Measurements from ENCODE around the gene TBCB.
A peak's percentile ranks its signal among the peaks of the same experiment; 100 is the strongest.
"Not testable (repeated sequence)": the region's sequence is repeated elsewhere in the genome, so short reads cannot be mapped to it uniquely, and the experiment has no call there.

TBCB gene

GRCh38 chr19:36113894-36114720 lies 1.2 kb upstream of the TBCB start:
- no peaks in the 10 kb centered on the region for H3K27me3 ChIP-seq (ENCODE audit: insufficient read depth, low read length)
- H3K4me1 ChIP-seq (ENCODE audit: control insufficient read depth, insufficient read depth, low read length, unreplicated experiment), result peaks cover 4% of the 10 kb centered on the region
- H3K36me3 ChIP-seq (ENCODE audit: insufficient read depth, low read length), result no peaks in the 10 kb centered on the region
- peak overlapping the region; percentile 65 for H2AFZ ChIP-seq (ENCODE audit: low read length, unreplicated experiment)
- H3K4me3 ChIP-seq (ENCODE audit: low read depth, low read length), result peak overlapping the region; percentile 93
- peaks cover 8% of the 10 kb centered on the region for H3K79me2 ChIP-seq (ENCODE audit: control insufficient read depth, insufficient read depth, low read length, unreplicated experiment)
- H3K27ac ChIP-seq (ENCODE audit: low read depth, low read length), result peak overlapping the region; percentile 61

DNA sequence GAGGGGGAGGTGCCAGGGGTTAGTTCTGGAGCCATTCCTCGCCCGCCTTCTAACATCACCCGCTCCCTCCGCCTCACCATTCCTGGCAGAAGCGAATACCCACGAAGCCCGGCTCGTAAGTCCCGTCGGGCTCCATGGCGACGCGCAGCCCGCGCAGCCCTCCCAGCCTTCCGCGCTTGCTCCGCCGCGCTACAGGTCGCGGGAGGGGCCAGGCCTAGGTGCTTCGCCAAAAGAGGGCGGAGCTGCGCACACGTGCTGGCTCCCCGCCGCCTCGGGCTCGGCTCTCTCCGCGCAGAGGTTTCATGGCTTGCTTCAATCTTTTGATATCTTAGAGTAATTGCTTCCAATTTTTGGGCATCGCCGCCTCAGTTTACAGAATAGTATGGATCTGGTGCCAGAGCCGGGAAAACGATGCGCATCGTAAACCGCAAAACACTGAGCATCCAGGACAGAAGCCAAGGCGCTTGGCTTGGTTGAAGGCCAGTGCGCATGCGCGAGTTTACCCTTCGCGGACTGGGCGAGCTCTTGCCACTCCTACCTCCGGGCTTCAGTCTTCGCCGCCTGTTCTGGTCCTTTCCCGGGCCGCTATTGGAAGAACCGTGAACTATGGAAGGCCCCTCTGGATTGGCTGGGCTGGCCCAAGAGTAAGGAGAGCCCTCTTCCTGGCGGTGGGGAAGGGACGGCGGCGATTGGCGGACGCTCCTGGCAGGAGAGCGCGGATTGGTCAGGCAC lies 381 bp upstream of the TBCB start, which contains the start of gene POLR2I:
TSS of gene POLR2I (minus strand) at position 155 of the 732 bp plus-strand sequence. CDS start at position 136, 19 bp downstream.
- peak within 1 kb of the TSS; percentile 61 for H3K27ac ChIP-seq (ENCODE audit: low read depth, low read length)
- no peaks in the 10 kb centered on the region for H3K27me3 ChIP-seq (ENCODE audit: insufficient read depth, low read length)
- H3K79me2 ChIP-seq (ENCODE audit: control insufficient read depth, insufficient read depth, low read length, unreplicated experiment), result peaks cover 8% of the 10 kb centered on the region
- H2AFZ ChIP-seq (ENCODE audit: low read length, unreplicated experiment), result peak within 1 kb of the TSS; percentile 65
- H3K36me3 ChIP-seq (ENCODE audit: insufficient read depth, low read length), result no peaks in the 10 kb centered on the region
- peaks cover 4% of the 10 kb centered on the region for H3K4me1 ChIP-seq (ENCODE audit: control insufficient read depth, insufficient read depth, low read length, unreplicated experiment)
- H3K4me3 ChIP-seq (ENCODE audit: low read depth, low read length), result peak within 1 kb of the TSS; percentile 93

GRCh38 chr19:36116344-36116637 lies 1.0 kb downstream of the TBCB start:
- H3K27me3 ChIP-seq (ENCODE audit: insufficient read depth, low read length), result no peaks in the 10 kb centered on the region
- no peak overlapping the region for H2AFZ ChIP-seq (ENCODE audit: low read length, unreplicated experiment)
- H3K36me3 ChIP-seq (ENCODE audit: insufficient read depth, low read length), result no peaks in the 10 kb centered on the region
- H3K4me3 ChIP-seq (ENCODE audit: low read depth, low read length), result peak overlapping the region; percentile 93
- H3K79me2 ChIP-seq (ENCODE audit: control insufficient read depth, insufficient read depth, low read length, unreplicated experiment), result peaks cover 8% of the 10 kb centered on the region
- H3K27ac ChIP-seq (ENCODE audit: low read depth, low read length), result no peak overlapping the region
- H3K4me1 ChIP-seq (ENCODE audit: control insufficient read depth, insufficient read depth, low read length, unreplicated experiment), result peaks cover 4% of the 10 kb centered on the region

DNA sequence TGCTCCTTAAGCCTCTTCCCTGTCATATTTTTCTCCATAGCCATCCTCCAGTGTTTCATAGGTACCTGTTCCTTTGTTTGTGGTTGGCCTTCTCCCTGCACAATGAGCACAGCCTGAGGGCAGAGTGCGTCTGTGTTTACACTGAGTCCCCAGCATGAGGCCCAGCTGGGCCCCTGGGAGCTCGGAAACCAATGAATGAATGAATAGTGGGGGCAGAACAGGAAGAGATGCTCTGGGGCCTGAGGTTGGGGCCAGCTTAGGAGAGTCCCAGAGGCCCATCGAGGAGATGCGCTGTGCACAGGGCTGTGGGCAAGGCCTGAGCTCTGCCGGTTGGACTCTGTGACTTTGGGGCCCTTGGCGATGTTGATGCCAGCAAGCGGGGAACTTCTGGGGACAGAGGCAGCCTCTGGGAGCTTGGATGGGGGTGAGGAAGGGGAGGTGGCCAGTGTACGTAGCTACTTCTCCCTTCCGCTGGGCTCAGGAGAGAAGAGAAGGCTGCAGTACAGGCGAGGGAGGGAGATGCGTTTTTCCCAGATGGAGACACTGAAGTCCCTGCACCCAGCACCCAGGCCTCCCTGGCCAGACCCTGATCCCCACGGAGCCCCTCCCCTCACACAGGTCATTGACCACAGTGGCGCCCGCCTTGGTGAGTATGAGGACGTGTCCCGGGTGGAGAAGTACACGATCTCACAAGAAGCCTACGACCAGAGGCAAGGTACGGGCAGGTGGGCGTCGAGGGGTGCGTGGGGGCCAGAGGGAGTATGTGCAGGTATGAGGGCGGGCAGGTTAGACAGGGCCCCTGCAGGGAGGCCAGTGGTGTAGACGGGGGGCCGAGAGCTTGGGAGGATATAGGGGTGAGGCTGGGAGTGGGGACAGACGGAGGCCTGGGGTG lies 5.1 kb downstream of the TBCB start:
- no peak overlapping the region for H2AFZ ChIP-seq (ENCODE audit: low read length, unreplicated experiment)

DNA sequence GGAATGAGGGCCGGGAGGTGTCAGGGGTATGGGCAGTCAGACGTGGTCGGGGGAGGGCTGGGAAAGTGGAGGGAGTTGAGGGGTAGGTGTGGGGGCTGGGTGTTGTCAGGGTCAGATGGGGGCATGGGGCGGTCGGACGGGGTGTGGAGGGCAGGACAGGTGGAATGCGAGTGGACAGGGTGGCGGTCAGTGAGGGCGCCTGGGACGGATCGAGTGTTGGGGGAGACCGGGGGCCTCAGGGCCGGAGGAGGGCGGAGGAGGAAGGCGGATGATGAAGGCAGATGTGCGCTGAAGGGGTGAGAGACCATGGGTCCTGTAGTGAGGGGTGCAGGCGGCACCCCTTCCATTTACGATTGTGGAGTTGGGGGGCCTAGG lies 5.7 kb downstream of the TBCB start:
- Histone ChIP-seq H2AFZ (ENCODE audit: low read length, unreplicated experiment) (no peak overlapping the region), H3K4me1 (ENCODE audit: control insufficient read depth, insufficient read depth, low read length, unreplicated experiment) (peaks cover 4% of the 10 kb centered on the region), H3K4me3 (ENCODE audit: low read depth, low read length) (no peak overlapping the region), H3K27ac (ENCODE audit: low read depth, low read length) (no peak overlapping the region), H3K27me3 (ENCODE audit: insufficient read depth, low read length) (no peaks in the 10 kb centered on the region), H3K79me2 (ENCODE audit: control insufficient read depth, insufficient read depth, low read length, unreplicated experiment) (peaks cover 8% of the 10 kb centered on the region), H3K36me3 (ENCODE audit: insufficient read depth, low read length) (no peaks in the 10 kb centered on the region)

More for the DNA sequence above, 5.1 kb downstream of the TBCB start:
- no peaks in the 10 kb centered on the region for H3K36me3 ChIP-seq (ENCODE audit: insufficient read depth, low read length)
- no peak overlapping the region for H3K4me3 ChIP-seq (ENCODE audit: low read depth, low read length)
- H3K4me1 ChIP-seq (ENCODE audit: control insufficient read depth, insufficient read depth, low read length, unreplicated experiment), result peaks cover 4% of the 10 kb centered on the region
- H3K27ac ChIP-seq (ENCODE audit: low read depth, low read length), result no peak overlapping the region
- H3K27me3 ChIP-seq (ENCODE audit: insufficient read depth, low read length), result no peaks in the 10 kb centered on the region
- H3K79me2 ChIP-seq (ENCODE audit: control insufficient read depth, insufficient read depth, low read length, unreplicated experiment), result peaks cover 8% of the 10 kb centered on the region

DNA sequence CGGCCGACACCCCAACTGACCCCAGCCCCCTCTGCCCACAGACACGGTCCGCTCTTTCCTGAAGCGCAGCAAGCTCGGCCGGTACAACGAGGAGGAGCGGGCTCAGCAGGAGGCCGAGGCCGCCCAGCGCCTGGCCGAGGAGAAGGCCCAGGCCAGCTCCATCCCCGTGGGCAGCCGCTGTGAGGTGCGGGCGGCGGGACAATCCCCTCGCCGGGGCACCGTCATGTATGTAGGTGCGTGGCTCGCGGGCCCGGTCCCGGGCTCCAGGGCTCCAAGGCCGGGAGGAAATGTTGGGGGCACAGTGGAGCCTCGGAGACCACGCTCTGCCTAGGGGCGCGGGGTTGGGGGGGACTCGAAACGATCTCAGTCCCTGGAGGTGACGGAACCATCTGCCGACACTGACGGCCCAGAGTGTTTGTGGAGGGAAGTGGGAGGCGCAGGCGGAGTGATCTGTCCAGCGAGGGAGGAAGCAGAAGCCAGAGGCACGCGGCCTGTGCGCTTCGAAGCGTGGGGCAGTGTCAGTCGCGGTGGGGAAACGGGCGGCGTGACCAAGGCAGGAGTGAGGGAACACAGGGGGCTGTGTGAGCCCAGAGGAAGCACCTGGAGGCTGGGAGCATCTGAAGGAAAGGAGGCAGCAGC lies 6.3 kb downstream of the TBCB start:
- no peak overlapping the region for H3K4me3 ChIP-seq (ENCODE audit: low read depth, low read length)
- H3K27ac ChIP-seq (ENCODE audit: low read depth, low read length), result no peak overlapping the region
- no peaks in the 10 kb centered on the region for H3K4me1 ChIP-seq (ENCODE audit: control insufficient read depth, insufficient read depth, low read length, unreplicated experiment)
- H3K79me2 ChIP-seq (ENCODE audit: control insufficient read depth, insufficient read depth, low read length, unreplicated experiment), result peaks cover 3% of the 10 kb centered on the region
- no peaks in the 10 kb centered on the region for H3K36me3 ChIP-seq (ENCODE audit: insufficient read depth, low read length)
- no peak overlapping the region for H2AFZ ChIP-seq (ENCODE audit: low read length, unreplicated experiment)
- H3K27me3 ChIP-seq (ENCODE audit: insufficient read depth, low read length), result no peaks in the 10 kb centered on the region

- H3K36me3 ChIP-seq (ENCODE audit: insufficient read depth, low read length), result no peaks in the 10 kb centered on the region
- no peak overlapping the region for H3K27ac ChIP-seq (ENCODE audit: low read depth, low read length)
- H3K27me3 ChIP-seq (ENCODE audit: insufficient read depth, low read length), result no peaks in the 10 kb centered on the region
- H2AFZ ChIP-seq (ENCODE audit: low read length, unreplicated experiment), result no peak overlapping the region
- no peaks in the 10 kb centered on the region for H3K4me1 ChIP-seq (ENCODE audit: control insufficient read depth, insufficient read depth, low read length, unreplicated experiment)
- H3K4me3 ChIP-seq (ENCODE audit: low read depth, low read length), result no peak overlapping the region
- no peaks in the 10 kb centered on the region for H3K79me2 ChIP-seq (ENCODE audit: control insufficient read depth, insufficient read depth, low read length, unreplicated experiment)
Measured at GRCh38 chr19:36125557-36125956, 10.3 kb downstream of the TBCB start.

DNA sequence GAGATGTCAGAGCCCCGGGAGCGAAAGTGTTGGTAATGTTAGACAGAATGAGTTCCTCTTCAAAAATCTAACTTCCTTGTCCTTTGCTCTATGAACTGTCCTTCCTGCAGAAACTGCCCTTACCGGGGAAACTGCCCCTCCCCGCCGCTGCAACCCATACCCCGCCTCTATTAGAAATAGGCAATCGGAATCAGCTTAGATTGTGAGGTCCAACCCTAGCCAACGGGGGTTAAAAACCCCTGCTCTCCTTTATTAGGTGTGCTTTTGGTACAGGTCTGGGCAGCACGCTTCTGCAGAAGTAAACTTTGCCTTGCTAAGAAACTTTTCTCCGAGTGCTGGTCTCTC lies 13.1 kb downstream of the TBCB start:
- Histone ChIP-seq H3K4me3 (ENCODE audit: low read depth, low read length) (peak overlapping the region; percentile 69), H3K27ac (ENCODE audit: low read depth, low read length) (peak overlapping the region; percentile 42), H3K36me3 (ENCODE audit: insufficient read depth, low read length) (no peaks in the 10 kb centered on the region)

GRCh38 chr19:36131221-36131620 lies 16.0 kb downstream of the TBCB start:
- not testable (repeated sequence) for H3K4me3 ChIP-seq (ENCODE audit: low read depth, low read length); H3K4me1 ChIP-seq (ENCODE audit: control insufficient read depth, insufficient read depth, low read length, unreplicated experiment); H3K27me3 ChIP-seq (ENCODE audit: insufficient read depth, low read length); H3K79me2 ChIP-seq (ENCODE audit: control insufficient read depth, insufficient read depth, low read length, unreplicated experiment); H3K27ac ChIP-seq (ENCODE audit: low read depth, low read length); H3K36me3 ChIP-seq (ENCODE audit: insufficient read depth, low read length); H2AFZ ChIP-seq (ENCODE audit: low read length, unreplicated experiment)

More for the DNA sequence above, 13.1 kb downstream of the TBCB start:
- Histone ChIP-seq H3K27me3 (ENCODE audit: insufficient read depth, low read length) (no peaks in the 10 kb centered on the region), H3K4me1 (ENCODE audit: control insufficient read depth, insufficient read depth, low read length, unreplicated experiment) (no peaks in the 10 kb centered on the region), H3K79me2 (ENCODE audit: control insufficient read depth, insufficient read depth, low read length, unreplicated experiment) (no peaks in the 10 kb centered on the region), H2AFZ (ENCODE audit: low read length, unreplicated experiment) (peak overlapping the region; percentile 65)

GRCh38 chr19:36134867-36135266 lies 19.6 kb downstream of the TBCB start:
- H3K4me3 ChIP-seq (ENCODE audit: low read depth, low read length); H3K27me3 ChIP-seq (ENCODE audit: insufficient read depth, low read length); H3K27ac ChIP-seq (ENCODE audit: low read depth, low read length); H3K4me1 ChIP-seq (ENCODE audit: control insufficient read depth, insufficient read depth, low read length, unreplicated experiment); H2AFZ ChIP-seq (ENCODE audit: low read length, unreplicated experiment); H3K79me2 ChIP-seq (ENCODE audit: control insufficient read depth, insufficient read depth, low read length, unreplicated experiment); H3K36me3 ChIP-seq (ENCODE audit: insufficient read depth, low read length): not testable (repeated sequence)

Measured in ACC112 (cell line).